GM18511 (cell line): ENCODE results near the gene PANX1.
"Not testable (repeated sequence)": the region's sequence is repeated elsewhere in the genome, so short reads cannot be mapped to it uniquely, and the experiment has no call there.

Experiments used
- ATAC-seq: cut with Tn5 transposase; IDR thresholded peaks from one replicate; pipeline ENCODE4 v1.9.1; 2021; ENCODE audit warnings: mild to moderate bottlenecking, moderate library complexity; ENCODE audit not compliant: unreplicated experiment

Gene PANX1

GRCh38 chr11:94128746-94129511 is at the start of gene PANX1:
PANX1 (plus strand) TSS chr11:94128841; CDS start chr11:94129313, 472 bp downstream.
- peak; percentile 87 for ATAC-seq

GRCh38 chr11:94084164-94084563 is 44.5 kb upstream of the PANX1 start:
- ATAC-seq, result no peak

- no peak for ATAC-seq
Measured at GRCh38 chr11:94088906-94089305, 39.7 kb upstream of the PANX1 start.

- no peak for ATAC-seq
Measured at GRCh38 chr11:94089341-94089740, 39.3 kb upstream of the PANX1 start.

GRCh38 chr11:94090401-94090800 is 38.2 kb upstream of the PANX1 start:
- ATAC-seq, result no peak

- ATAC-seq, result no peak
Measured at GRCh38 chr11:94091091-94091490, 37.5 kb upstream of the PANX1 start.

GRCh38 chr11:94100253-94100652 is 28.4 kb upstream of the PANX1 start:
- ATAC-seq, result no peak

- ATAC-seq, result no peak
Measured at GRCh38 chr11:94103471-94103870, 25.2 kb upstream of the PANX1 start.

- ATAC-seq, result no peak
Measured at GRCh38 chr11:94104734-94105133, 23.9 kb upstream of the PANX1 start.

GRCh38 chr11:94106716-94107115 is 21.9 kb upstream of the PANX1 start:
- no peak for ATAC-seq

- no peak for ATAC-seq
Measured at GRCh38 chr11:94107363-94107762, 21.3 kb upstream of the PANX1 start.

GRCh38 chr11:94111241-94111640 is 17.4 kb upstream of the PANX1 start:
- no peak for ATAC-seq

- no peak for ATAC-seq
Measured at GRCh38 chr11:94111660-94112059, 17.0 kb upstream of the PANX1 start.

GRCh38 chr11:94112206-94112953 is 16.3 kb upstream of the PANX1 start:
- no peak for ATAC-seq

GRCh38 chr11:94117197-94117574 is 11.5 kb upstream of the PANX1 start:
- no peak for ATAC-seq

GRCh38 chr11:94117871-94118270 is 10.8 kb upstream of the PANX1 start:
- no peak for ATAC-seq

GRCh38 chr11:94119676-94120075 is 9.0 kb upstream of the PANX1 start:
- not testable (repeated sequence) for ATAC-seq

- ATAC-seq, result not testable (repeated sequence)
Measured at GRCh38 chr11:94120516-94120915, 8.1 kb upstream of the PANX1 start.

GRCh38 chr11:94120946-94121345 is 7.7 kb upstream of the PANX1 start:
- ATAC-seq, result no peak

- ATAC-seq, result no peak
Measured at GRCh38 chr11:94125407-94126115, 3.1 kb upstream of the PANX1 start.

GRCh38 chr11:94127638-94128037 is 1.0 kb upstream of the PANX1 start:
- no peak for ATAC-seq

GRCh38 chr11:94128291-94128745 is 323 bp upstream of the PANX1 start:
- peak; percentile 22 for ATAC-seq
